ENCODE data around the gene APOF. TPM values are rescaled to one million over a fixed set of nuclear protein-coding genes. Genes with fewer than 3 reads are reported as not detected.

The APOF gene
- total and polyA plus RNA-seq, 9 of the 15 experiments (the other 6 are each of a cell fraction or from before 2014, with no cell fraction given): 0.09 to 0.15 (median 0.12) TPM; not detected in 5

GRCh38 chr12:56374726-56375597, 12.3 kb upstream of the APOF start (continued):
- TF ChIP-seq EWSR1 (IDR thresholded peaks at IDR 0.05; ENCODE audit: borderline replicate concordance, low read depth, partially characterized antibody) (no peak), BRD4 (IDR thresholded peaks at IDR 0.05) (no peak), ZNF707 (CRISPR knock-in tag; conservative IDR thresholded peaks at IDR 0.05) (no peak)

GRCh38 chr12:56373515-56373914, 10.9 kb upstream of the APOF start:
- ChIA-PET POLR2A (interaction anchor here (0.5 to 1.2 kb wide), 2 partner anchors 10 to 12 kb away, joined by 3 to 5 read pairs; no protein-coding TSS in a partner anchor), CTCF (ENCODE audit: low intra/inter-chr PET ratio) (no interaction called here)
- H3K4me2 ChIP-seq (ENCODE audit: insufficient read depth, low read length): no peak overlapping the region
- intact Hi-C loops (cut with micrococcal nuclease) (no loop called here), in situ Hi-C loops (cut with MboI) (no loop called here)
- H3K9me3 ChIP-seq (replicated peaks; ENCODE audit: control insufficient read depth, insufficient read depth, low read depth, low read length): no peaks in the 10 kb centered on the region
- H3K9ac ChIP-seq (ENCODE audit: insufficient read depth in 1 of 2, low read depth in 2 of 2, low read length in 2 of 2): no peak overlapping the region
- H2AFZ ChIP-seq (ENCODE audit: low read depth, low read length): no peak overlapping the region
- 57% methylated on average over 1 of the region's 1 CpG for WGBS (ENCODE audit: insufficient coverage, low coverage, missing lambda C conversion rate)
- no TSS peak for BruUV-seq (replicated peaks)
- no peaks in the 10 kb centered on the region for H3K27me3 ChIP-seq (ENCODE audit: control insufficient read depth in 2 of 2, insufficient read depth in 2 of 2, low read length in 2 of 2)
- DNase-seq (ENCODE audit: extremely low read depth in 1 of 4, low spot score in 3 of 4): no peak
- ATAC-seq: no peak
- no peak overlapping the region for H3K4me3 ChIP-seq
- no peaks in the 10 kb centered on the region for H3K79me2 ChIP-seq (ENCODE audit: control insufficient read depth, insufficient read depth, low read length)
- peak in 1 of 2 experiments; percentile 41; a peak in 1 of 4 replicates for TF ChIP-seq TRIM24 (IDR thresholded peaks at IDR 0.05)
- TF ChIP-seq ZNF280A (IDR thresholded peaks at IDR 0.05; ENCODE audit: low read depth, partially characterized antibody): peak; percentile 25
- TF ChIP-seq HNRNPH1 (optimal IDR thresholded peaks at IDR 0.05; ENCODE audit: low read depth, low read length): no peak
- peak in 1 of 2 experiments; percentile 73; a peak in 1 of 3 replicates for TF ChIP-seq CBX3 (IDR thresholded peaks at IDR 0.05; ENCODE audit: borderline replicate concordance in 1 of 2, low read length in 2 of 2)
- TF ChIP-seq CHD4 (IDR thresholded peaks at IDR 0.05; ENCODE audit: insufficient read depth, insufficient replicate concordance, low read depth, low read length, poor library complexity, severe bottlenecking): no peak
- peak; percentile 71 for TF ChIP-seq TRIM28 (IDR thresholded peaks at IDR 0.05)
- TF ChIP-seq KDM2B (CRISPR knock-in tag; IDR thresholded peaks at IDR 0.05): no peak
- no peak for TF ChIP-seq TFAM (CRISPR knock-in tag; conservative IDR thresholded peaks at IDR 0.05)
- peak in 1 of 2 experiments; percentile 100 for TF ChIP-seq AFF1 (IDR thresholded peaks at IDR 0.05; ENCODE audit: low read depth in 1 of 2, partially characterized antibody in 2 of 2)
- H3K4me1 ChIP-seq (replicated peaks in 1 of 2; ENCODE audit: control insufficient read depth in 2 of 2, insufficient read depth in 2 of 2, low read length in 2 of 2): peaks cover 20 to 24% of the 10 kb centered on the region in 2 experiments; a peak in 4 of 5 replicates
- no peaks in the 10 kb centered on the region for H4K20me1 ChIP-seq (replicated peaks; ENCODE audit: control insufficient read depth, insufficient read depth, low read length)
- FAIRE-seq: no peak
- H3K36me3 ChIP-seq (ENCODE audit: control insufficient read depth, insufficient read depth, low read length): no peaks in the 10 kb centered on the region
- no peaks in the 10 kb centered on the region for H3K9me1 ChIP-seq (ENCODE audit: control insufficient read depth, insufficient read depth, low read length)
- H3K27ac ChIP-seq (ENCODE audit: extremely low read depth, low read depth, low read length): no peak overlapping the region

Measured in K562 (cell line).